Mammary epithelial cell (primary cell): ENCODE measurements around the gene LONRF2.

Experiments
- EZH2 ChIP-seq: IDR thresholded peaks from 2 replicates; pipeline ENCODE4 v1.6.1; 2012; ENCODE audit warnings: low read length, inconsistent platforms, borderline replicate concordance
- TF ChIP-seq, protein P1 (sequence below), 2 donors: IDR thresholded peaks in 1 of 2; conservative IDR thresholded peaks in 1 of 2; 2 replicates each; pipeline ENCODE4 v1.5.1; 2011 to 2012; ENCODE audit warnings: inconsistent platforms in 2 of 2, low read length in 2 of 2, mild to moderate bottlenecking in 2 of 2, control low read depth in 1 of 2, low read depth in 1 of 2; ENCODE audit not compliant: insufficient read depth in 1 of 2; ENCODE audit errors: extremely low read depth in 1 of 2

- TF ChIP-seq, protein P1, sequence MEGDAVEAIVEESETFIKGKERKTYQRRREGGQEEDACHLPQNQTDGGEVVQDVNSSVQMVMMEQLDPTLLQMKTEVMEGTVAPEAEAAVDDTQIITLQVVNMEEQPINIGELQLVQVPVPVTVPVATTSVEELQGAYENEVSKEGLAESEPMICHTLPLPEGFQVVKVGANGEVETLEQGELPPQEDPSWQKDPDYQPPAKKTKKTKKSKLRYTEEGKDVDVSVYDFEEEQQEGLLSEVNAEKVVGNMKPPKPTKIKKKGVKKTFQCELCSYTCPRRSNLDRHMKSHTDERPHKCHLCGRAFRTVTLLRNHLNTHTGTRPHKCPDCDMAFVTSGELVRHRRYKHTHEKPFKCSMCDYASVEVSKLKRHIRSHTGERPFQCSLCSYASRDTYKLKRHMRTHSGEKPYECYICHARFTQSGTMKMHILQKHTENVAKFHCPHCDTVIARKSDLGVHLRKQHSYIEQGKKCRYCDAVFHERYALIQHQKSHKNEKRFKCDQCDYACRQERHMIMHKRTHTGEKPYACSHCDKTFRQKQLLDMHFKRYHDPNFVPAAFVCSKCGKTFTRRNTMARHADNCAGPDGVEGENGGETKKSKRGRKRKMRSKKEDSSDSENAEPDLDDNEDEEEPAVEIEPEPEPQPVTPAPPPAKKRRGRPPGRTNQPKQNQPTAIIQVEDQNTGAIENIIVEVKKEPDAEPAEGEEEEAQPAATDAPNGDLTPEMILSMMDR (conservative IDR thresholded peaks at IDR 0.05 in 1 of 2, IDR thresholded peaks at IDR 0.05 in 1 of 2; ENCODE audit: extremely low read depth in 1 of 2, insufficient read depth in 1 of 2, low read depth in 1 of 2, low read length in 2 of 2): no peak
- TF ChIP-seq EZH2: no peak
Observed at GRCh38 chr2:100293341-100294161, 28.8 kb downstream of the LONRF2 start.
